ENCODE data around the gene RPL18A. TPM values are rescaled to one million over a fixed set of nuclear protein-coding genes. Genes with fewer than 3 reads are reported as not detected.

The RPL18A gene
- total RNA-seq, 4 donors from 2014 or later: 1,544 to 1,849 (median 1,738) TPM

DNA sequence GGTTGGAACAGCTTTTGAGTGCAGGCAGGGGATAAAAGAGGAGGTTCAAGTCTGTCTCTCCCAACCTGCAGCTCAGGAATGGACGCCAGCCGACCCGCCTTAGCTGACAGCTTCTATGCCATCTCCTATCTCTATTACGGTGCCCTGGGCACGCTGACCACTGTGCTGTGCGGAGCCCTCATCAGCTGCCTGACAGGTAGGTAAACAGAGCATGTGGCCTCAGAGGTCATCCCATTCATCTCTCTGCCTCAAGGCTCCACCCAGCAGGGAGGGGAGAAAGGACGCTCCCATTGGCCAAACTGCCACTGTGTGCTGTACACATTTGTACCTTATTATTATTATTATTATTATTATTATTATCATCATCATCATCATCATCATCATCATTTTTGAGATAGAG, 28.6 kb downstream of the RPL18A start:
- no peaks in the 10 kb centered on the region for H3K4me1 ChIP-seq
- H3K4me3 ChIP-seq: no peak overlapping the region
- WGBS, 2 donors: 82 to 83% methylated on average over 7 of the region's 7 CpGs
- no peaks in the 10 kb centered on the region for H3K36me3 ChIP-seq
- H3K9me3 ChIP-seq: no peaks in the 10 kb centered on the region
- DNase-seq (ENCODE audit: low spot score in 2 of 2): no peak
- TF ChIP-seq, protein P1, sequence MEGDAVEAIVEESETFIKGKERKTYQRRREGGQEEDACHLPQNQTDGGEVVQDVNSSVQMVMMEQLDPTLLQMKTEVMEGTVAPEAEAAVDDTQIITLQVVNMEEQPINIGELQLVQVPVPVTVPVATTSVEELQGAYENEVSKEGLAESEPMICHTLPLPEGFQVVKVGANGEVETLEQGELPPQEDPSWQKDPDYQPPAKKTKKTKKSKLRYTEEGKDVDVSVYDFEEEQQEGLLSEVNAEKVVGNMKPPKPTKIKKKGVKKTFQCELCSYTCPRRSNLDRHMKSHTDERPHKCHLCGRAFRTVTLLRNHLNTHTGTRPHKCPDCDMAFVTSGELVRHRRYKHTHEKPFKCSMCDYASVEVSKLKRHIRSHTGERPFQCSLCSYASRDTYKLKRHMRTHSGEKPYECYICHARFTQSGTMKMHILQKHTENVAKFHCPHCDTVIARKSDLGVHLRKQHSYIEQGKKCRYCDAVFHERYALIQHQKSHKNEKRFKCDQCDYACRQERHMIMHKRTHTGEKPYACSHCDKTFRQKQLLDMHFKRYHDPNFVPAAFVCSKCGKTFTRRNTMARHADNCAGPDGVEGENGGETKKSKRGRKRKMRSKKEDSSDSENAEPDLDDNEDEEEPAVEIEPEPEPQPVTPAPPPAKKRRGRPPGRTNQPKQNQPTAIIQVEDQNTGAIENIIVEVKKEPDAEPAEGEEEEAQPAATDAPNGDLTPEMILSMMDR (IDR thresholded peaks at IDR 0.05): no peak
- TF ChIP-seq POLR2A (IDR thresholded peaks at IDR 0.05): no peak
- TF ChIP-seq EP300 (IDR thresholded peaks at IDR 0.05): no peak
- no peak overlapping the region for H3K27ac ChIP-seq
- peaks cover 0 to 25% of the 10 kb centered on the region in 2 donors for H3K27me3 ChIP-seq

DNA sequence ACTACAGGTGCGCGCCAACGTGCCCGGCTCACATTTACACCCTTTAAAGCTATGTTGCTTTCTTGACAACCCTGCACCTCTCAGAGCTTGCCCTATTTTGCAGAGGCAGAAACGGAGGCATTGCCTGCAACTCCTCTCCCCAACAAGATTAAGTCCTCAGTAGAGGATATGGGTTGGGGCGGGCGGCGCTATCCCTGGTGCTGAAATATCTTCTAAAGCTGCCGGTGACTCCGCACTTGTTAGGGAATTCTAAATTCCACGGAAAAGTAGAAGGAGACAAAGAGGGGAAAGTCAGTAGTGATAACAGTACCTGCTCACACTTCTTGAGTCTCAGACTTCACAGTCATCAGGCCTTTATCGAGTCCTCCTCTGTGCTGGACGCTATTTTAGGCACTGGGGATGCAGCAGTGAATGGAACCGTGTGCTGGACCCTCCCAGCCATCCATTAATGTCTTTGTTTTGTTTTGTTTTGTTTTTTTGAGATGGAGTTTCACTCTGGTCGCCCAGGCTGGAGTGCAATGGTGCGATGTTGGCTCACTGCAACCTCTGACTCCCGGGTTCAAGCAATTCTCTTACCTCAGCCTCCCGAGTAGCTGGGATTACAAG, 30.0 kb downstream of the RPL18A start:
- 26 to 27% methylated on average over 18 of the region's 18 CpGs for WGBS, 2 donors
- H3K36me3 ChIP-seq: no peaks in the 10 kb centered on the region
- H3K4me1 ChIP-seq: no peaks in the 10 kb centered on the region
- H3K27ac ChIP-seq: no peak overlapping the region
- DNase-seq (ENCODE audit: low spot score in 2 of 2): no peak
- no peak overlapping the region for H3K4me3 ChIP-seq
- TF ChIP-seq, protein P1 (IDR thresholded peaks at IDR 0.05): no peak
- no peak for TF ChIP-seq POLR2A (IDR thresholded peaks at IDR 0.05)
- no peak for TF ChIP-seq EP300 (IDR thresholded peaks at IDR 0.05)
- H3K9me3 ChIP-seq: no peaks in the 10 kb centered on the region
- peaks cover 0 to 21% of the 10 kb centered on the region in 2 donors for H3K27me3 ChIP-seq

DNA sequence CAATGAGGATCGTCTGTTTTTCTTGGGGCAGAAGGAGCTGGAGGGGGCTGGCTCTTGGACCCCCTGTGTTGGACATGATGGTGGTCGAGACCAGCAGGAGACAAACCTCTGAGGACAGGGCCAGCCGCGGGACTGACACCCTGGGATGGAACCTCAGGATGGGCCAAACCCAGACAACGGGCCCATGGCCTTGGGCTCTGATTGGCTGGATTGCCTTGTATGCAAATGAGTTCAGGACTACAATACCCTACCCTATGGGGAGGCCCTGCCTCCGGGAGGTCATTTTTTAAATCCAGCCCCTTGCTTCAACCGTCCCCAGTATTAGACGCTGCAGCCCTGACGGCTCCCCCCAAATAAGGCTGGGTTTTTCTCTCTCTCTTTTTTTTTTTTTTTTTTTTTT, 34.1 kb downstream of the RPL18A start:
- Histone ChIP-seq H3K4me3 (no peak overlapping the region), H3K4me1 (no peaks in the 10 kb centered on the region), H3K9me3 (no peaks in the 10 kb centered on the region), H3K27ac (no peak overlapping the region), H3K27me3 (peaks cover 0 to 28% of the 10 kb centered on the region in 2 donors), H3K36me3 (no peaks in the 10 kb centered on the region)
- TF ChIP-seq POLR2A (IDR thresholded peaks at IDR 0.05) (no peak), EP300 (IDR thresholded peaks at IDR 0.05) (no peak)
- TF ChIP-seq, protein P1 (IDR thresholded peaks at IDR 0.05): no peak
- WGBS, 2 donors: 68 to 85% methylated on average over 9 of the region's 9 CpGs
- DNase-seq (ENCODE audit: low spot score in 2 of 2): no peak

DNA sequence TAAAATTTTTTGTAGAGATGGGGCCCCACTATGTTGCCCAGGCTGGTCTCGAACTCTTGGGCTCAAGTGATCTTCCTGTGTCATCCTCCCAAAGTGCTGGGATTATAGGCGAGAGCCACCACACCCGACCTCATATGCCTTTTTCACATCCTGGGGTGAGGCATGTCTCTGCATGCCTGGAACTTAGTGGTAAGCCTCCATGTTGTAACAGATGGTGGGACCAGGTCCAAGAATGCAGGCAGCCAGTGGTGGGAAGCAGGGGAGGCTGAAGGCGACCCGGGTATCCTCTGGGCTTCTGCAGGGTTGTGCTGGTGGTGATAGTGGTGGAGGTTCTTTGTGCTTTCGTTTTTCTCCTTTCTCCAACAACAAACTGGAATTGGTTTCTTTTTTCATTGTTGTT, 43.0 kb downstream of the RPL18A start:
- no peak overlapping the region for H3K27ac ChIP-seq
- no peak for DNase-seq (ENCODE audit: low spot score in 2 of 2)
- H3K4me3 ChIP-seq: no peak overlapping the region
- H3K27me3 ChIP-seq: peaks cover 0 to 6% of the 10 kb centered on the region in 2 donors
- WGBS, 2 donors: 57 to 64% methylated on average over 6 of the region's 6 CpGs
- H3K4me1 ChIP-seq: no peaks in the 10 kb centered on the region
- TF ChIP-seq EP300 (IDR thresholded peaks at IDR 0.05) (no peak), POLR2A (IDR thresholded peaks at IDR 0.05) (no peak)
- TF ChIP-seq, protein P1 (IDR thresholded peaks at IDR 0.05): no peak
- peaks cover 0 to 6% (median 0%) of the 10 kb centered on the region in 4 donors for H3K9me3 ChIP-seq
- no peaks in the 10 kb centered on the region for H3K36me3 ChIP-seq

DNA sequence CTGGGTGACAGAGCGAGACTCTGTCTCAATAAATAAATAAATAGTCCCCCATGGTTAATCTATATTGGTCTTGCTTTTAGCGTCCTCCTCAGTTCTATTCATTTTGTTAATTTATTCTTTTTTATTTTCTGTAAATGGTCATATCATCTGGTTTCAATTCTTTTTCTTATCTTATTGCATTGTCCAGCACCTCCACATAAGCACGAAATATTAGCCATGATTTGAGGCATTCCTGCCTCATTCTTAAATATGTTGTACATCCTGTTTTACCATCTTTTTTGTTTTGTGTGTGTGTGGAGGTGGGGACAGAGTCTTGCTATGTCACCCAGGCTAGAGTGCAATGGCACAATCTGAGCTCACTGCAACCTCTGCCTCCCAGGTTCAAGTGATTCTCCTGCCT, 48.5 kb downstream of the RPL18A start:
- no peak overlapping the region for H3K4me3 ChIP-seq
- no peak for TF ChIP-seq EP300 (IDR thresholded peaks at IDR 0.05)
- no peak for TF ChIP-seq POLR2A (IDR thresholded peaks at IDR 0.05)
- WGBS, 2 donors: 90 to 91% methylated on average over 3 of the region's 3 CpGs
- peaks cover 0 to 22% (median 0%) of the 10 kb centered on the region in 4 donors for H3K9me3 ChIP-seq
- no peak for DNase-seq (ENCODE audit: low spot score in 2 of 2)
- H3K36me3 ChIP-seq: no peaks in the 10 kb centered on the region
- peaks cover 0 to 4% of the 10 kb centered on the region in 2 donors for H3K27me3 ChIP-seq
- no peaks in the 10 kb centered on the region for H3K4me1 ChIP-seq
- no peak overlapping the region for H3K27ac ChIP-seq
